Activated CD4-positive, alpha-beta memory T cell treated with anti-CD3 and anti-CD28 coated beads for 36 hours (primary cell): ENCODE results near the gene REC8. TPM values are rescaled to one million over a fixed set of nuclear protein-coding genes. Genes with fewer than 3 reads are reported as not detected.
A peak's percentile ranks its signal among the peaks of the same experiment; 100 is the strongest.

Source experiments
- CTCF ChIA-PET: fragments of 350-600 bp; sonication (Branson Sonifier 250); formaldehyde crosslinking; loops from one replicate; lab custom pipeline; 2021; ENCODE audit warnings: antibody characterized with exemption, inconsistent platforms; lab: Charles Lee
- POLR2A ChIA-PET: fragments of 350-600 bp; sonication (Branson Sonifier 250); formaldehyde crosslinking; loops from one replicate; lab custom pipeline; 2021; ENCODE audit warnings: antibody characterized with exemption; lab: Charles Lee
- DNase-seq: peaks from one replicate; pipeline ENCODE4 v3.0.0-alpha.2; 2020
- H3K27ac Mint-ChIP-seq: one replicate; pipeline ENCODE4 v1.8.0; 2021; ENCODE audit warnings: mixed read lengths
- H3K27me3 Mint-ChIP-seq: one replicate; pipeline ENCODE4 v1.8.0; 2021; ENCODE audit warnings: mixed read lengths
- H3K36me3 Mint-ChIP-seq: one replicate; pipeline ENCODE4 v1.8.0; 2021; ENCODE audit warnings: mixed read lengths
- H3K4me1 Mint-ChIP-seq: one replicate; pipeline ENCODE4 v1.8.0; 2021; ENCODE audit warnings: low read depth, mixed read lengths
- H3K4me3 Mint-ChIP-seq: one replicate; pipeline ENCODE4 v1.8.0; 2021; ENCODE audit warnings: mild to moderate bottlenecking, mixed read lengths
- H3K9me3 Mint-ChIP-seq: one replicate; pipeline ENCODE4 v1.8.0; 2021; ENCODE audit warnings: mixed read lengths
- intact Hi-C: fragments of 100-400 bp; cut with micrococcal nuclease; formaldehyde crosslinking; loops from one replicate; pipeline ENCODE4 v1.15.1; 2023
- total RNA-seq, 2 experiments: library from RNA; stranded (reverse); gene quantifications; one replicate each; pipeline ENCODE4 v1.2.3, GENCODE V29; 2021

REC8 gene
- total RNA-seq, 2 experiments from 2014 or later = 24.9 to 27.9 TPM

- intact Hi-C loops = loop anchor here (1.0 to 5.0 kb wide), 9 partner anchors 12 to 283 kb away; partner anchors contain the start of genes CARMIL3, CHMP4A, DCAF11 and DHRS1
- CTCF ChIA-PET = interaction anchor here (1.0 to 6.3 kb wide), 7 partner anchors 10 to 90 kb away, joined by 3 to 76 read pairs (median 5); partner anchors contain the start of genes DCAF11, IRF9, NRL and PSME1
- Mint-ChIP-seq H3K4me1 (peaks cover 52% of the 10 kb centered on the region), H3K36me3 (peaks cover 58% of the 10 kb centered on the region), H3K9me3 (no peaks in the 10 kb centered on the region), H3K27me3 (no peaks in the 10 kb centered on the region), H3K4me3 (peak overlapping the region; percentile 100), H3K27ac (peak overlapping the region; percentile 80)
- POLR2A ChIA-PET = interaction anchor here (1.0 to 4.1 kb wide), 8 partner anchors 11 to 163 kb away, joined by 3 to 60 read pairs (median 19); partner anchors contain the start of genes DCAF11, IPO4, IRF9 and NRL
- peak; percentile 24 for DNase-seq
Measured at GRCh38 chr14:24147761-24148428, 24.0 kb upstream of the REC8 start.

- Mint-ChIP-seq H3K4me1 (peaks cover 40% of the 10 kb centered on the region), H3K36me3 (peaks cover 49% of the 10 kb centered on the region), H3K9me3 (no peaks in the 10 kb centered on the region)
Measured at GRCh38 chr14:24149302-24149969, 22.4 kb upstream of the REC8 start.

GRCh38 chr14:24150061-24150460, 21.8 kb upstream of the REC8 start:
- H3K4me1 Mint-ChIP-seq = peaks cover 34% of the 10 kb centered on the region
- H3K36me3 Mint-ChIP-seq = peaks cover 49% of the 10 kb centered on the region
- no peak for DNase-seq
- CTCF ChIA-PET = interaction anchor here (0.6 to 3.9 kb wide), 2 partner anchors 11 to 46 kb away, joined by 3 to 31 read pairs; partner anchors contain the start of genes IRF9 and TM9SF1
- no peaks in the 10 kb centered on the region for H3K27me3 Mint-ChIP-seq
- no peak overlapping the region for H3K4me3 Mint-ChIP-seq
- POLR2A ChIA-PET = interaction anchor here (0.8 to 3.4 kb wide), 2 partner anchors 9 to 11 kb away, joined by 3 to 15 read pairs; partner anchors contain the start of genes EMC9 and IRF9
- intact Hi-C loops = no loop called here
- no peak overlapping the region for H3K27ac Mint-ChIP-seq
- H3K9me3 Mint-ChIP-seq = no peaks in the 10 kb centered on the region

More at GRCh38 chr14:24149302-24149969, 22.4 kb upstream of the REC8 start:
- Mint-ChIP-seq H3K27ac (no peak overlapping the region), H3K27me3 (no peaks in the 10 kb centered on the region), H3K4me3 (peak overlapping the region; percentile 100)
- intact Hi-C loops = loop anchor here (5.0 kb wide), 1 partner anchor 148 kb away; the partner anchor contains the start of genes DHRS1 and NOP9
- ChIA-PET CTCF (interaction anchor here (0.6 to 6.3 kb wide), 4 partner anchors 12 to 46 kb away, joined by 3 to 76 read pairs (median 18); partner anchors contain the start of genes IRF9 and TM9SF1), POLR2A (interaction anchor here (0.8 to 4.1 kb wide), 3 partner anchors 8 to 12 kb away, joined by 3 to 60 read pairs (median 15); partner anchors contain the start of genes EMC9 and IRF9)
- DNase-seq = no peak

GRCh38 chr14:24150567-24150966, 21.3 kb upstream of the REC8 start:
- Mint-ChIP-seq H3K27me3 (no peaks in the 10 kb centered on the region), H3K27ac (peak overlapping the region; percentile 39), H3K4me3 (no peak overlapping the region), H3K9me3 (no peaks in the 10 kb centered on the region), H3K36me3 (peaks cover 47% of the 10 kb centered on the region), H3K4me1 (peaks cover 29% of the 10 kb centered on the region)
- intact Hi-C loops = no loop called here
- DNase-seq = no peak
- ChIA-PET POLR2A (interaction anchor here (3.4 kb wide), 1 partner anchor 10 kb away, joined by 15 read pairs; the partner anchor contains the start of gene IRF9), CTCF (interaction anchor here (0.6 to 3.9 kb wide), 3 partner anchors 10 to 42 kb away, joined by 3 to 31 read pairs (median 3); partner anchors contain the start of gene IRF9)

GRCh38 chr14:24150993-24151392, 20.9 kb upstream of the REC8 start:
- no peak overlapping the region for H3K27ac Mint-ChIP-seq
- peaks cover 25% of the 10 kb centered on the region for H3K4me1 Mint-ChIP-seq
- H3K4me3 Mint-ChIP-seq = no peak overlapping the region
- DNase-seq = no peak
- intact Hi-C loops = no loop called here
- H3K9me3 Mint-ChIP-seq = no peaks in the 10 kb centered on the region
- ChIA-PET CTCF (interaction anchor here (0.6 to 3.9 kb wide), 3 partner anchors 10 to 42 kb away, joined by 3 to 31 read pairs (median 3); partner anchors contain the start of gene IRF9), POLR2A (interaction anchor here (1.0 to 3.4 kb wide), 2 partner anchors 10 to 14 kb away, joined by 5 to 15 read pairs; partner anchors contain the start of gene IRF9)
- peaks cover 46% of the 10 kb centered on the region for H3K36me3 Mint-ChIP-seq
- H3K27me3 Mint-ChIP-seq = no peaks in the 10 kb centered on the region

GRCh38 chr14:24151404-24152080, 20.3 kb upstream of the REC8 start:
- H3K9me3 Mint-ChIP-seq = no peaks in the 10 kb centered on the region
- CTCF ChIA-PET = interaction anchor here (1.0 to 3.9 kb wide), 3 partner anchors 10 to 43 kb away, joined by 3 to 31 read pairs (median 4); partner anchors contain the start of genes EMC9 and IRF9
- H3K27ac Mint-ChIP-seq = no peak overlapping the region
- H3K27me3 Mint-ChIP-seq = no peaks in the 10 kb centered on the region
- POLR2A ChIA-PET = interaction anchor here (1.0 to 3.4 kb wide), 2 partner anchors 9 to 15 kb away, joined by 5 to 15 read pairs; partner anchors contain the start of gene IRF9
- peaks cover 25% of the 10 kb centered on the region for H3K4me1 Mint-ChIP-seq
- H3K36me3 Mint-ChIP-seq = peaks cover 45% of the 10 kb centered on the region
- no peak for DNase-seq
- intact Hi-C loops = no loop called here
- no peak overlapping the region for H3K4me3 Mint-ChIP-seq

GRCh38 chr14:24155100-24155499, 16.8 kb upstream of the REC8 start:
- DNase-seq = no peak
- Mint-ChIP-seq H3K4me3 (no peak overlapping the region), H3K4me1 (peaks cover 7% of the 10 kb centered on the region), H3K27ac (peak overlapping the region; percentile 2), H3K27me3 (no peaks in the 10 kb centered on the region), H3K36me3 (peaks cover 49% of the 10 kb centered on the region), H3K9me3 (no peaks in the 10 kb centered on the region)
- ChIA-PET CTCF (interaction anchor here (1.2 to 1.9 kb wide), 2 partner anchors 9 to 49 kb away, joined by 3 to 7 read pairs; partner anchors contain the start of genes PSME2 and RNF31), POLR2A (interaction anchor here (1.1 to 1.5 kb wide), 2 partner anchors 18 to 32 kb away, joined by 3 to 4 read pairs; partner anchors contain the start of gene PSME1)
- intact Hi-C loops = no loop called here

- Mint-ChIP-seq H3K27me3 (no peaks in the 10 kb centered on the region), H3K9me3 (no peaks in the 10 kb centered on the region), H3K4me1 (peaks cover 9% of the 10 kb centered on the region), H3K36me3 (peaks cover 51% of the 10 kb centered on the region), H3K4me3 (no peak overlapping the region), H3K27ac (peak overlapping the region; percentile 44)
- DNase-seq = no peak
- POLR2A ChIA-PET = interaction anchor here (0.6 to 2.0 kb wide), 3 partner anchors 10 to 15 kb away, joined by 3 to 5 read pairs (median 3); partner anchors contain the start of genes EMC9, PSME2 and RNF31
- intact Hi-C loops = no loop called here
- CTCF ChIA-PET = interaction anchor here (0.7 kb wide), 1 partner anchor 99 kb away, joined by 3 read pairs; no protein-coding TSS in a partner anchor
Measured at GRCh38 chr14:24156840-24157239, 15.0 kb upstream of the REC8 start.

GRCh38 chr14:24157331-24157730, 14.5 kb upstream of the REC8 start:
- peak overlapping the region; percentile 36 for H3K27ac Mint-ChIP-seq

GRCh38 chr14:24159777-24160498, 11.9 kb upstream of the REC8 start:
- peaks cover 67% of the 10 kb centered on the region for H3K36me3 Mint-ChIP-seq
- peaks cover 32% of the 10 kb centered on the region for H3K4me1 Mint-ChIP-seq
- H3K9me3 Mint-ChIP-seq = no peaks in the 10 kb centered on the region
- ChIA-PET POLR2A (interaction anchor here (0.7 to 4.2 kb wide), 14 partner anchors 9 to 278 kb away, joined by 3 to 60 read pairs (median 14); partner anchors contain the start of genes CHMP4A, DCAF11, EMC9 and IPO4), CTCF (interaction anchor here (1.0 to 4.6 kb wide), 18 partner anchors 9 to 151 kb away, joined by 3 to 76 read pairs (median 16); partner anchors contain the start of genes DCAF11, EMC9, IPO4 and LTB4R2)
- DNase-seq = no peak
- intact Hi-C loops = no loop called here
- no peaks in the 10 kb centered on the region for H3K27me3 Mint-ChIP-seq
- peak overlapping the region; percentile 100 for H3K27ac Mint-ChIP-seq
- H3K4me3 Mint-ChIP-seq = no peak overlapping the region

More at GRCh38 chr14:24157331-24157730, 14.5 kb upstream of the REC8 start:
- no peaks in the 10 kb centered on the region for H3K9me3 Mint-ChIP-seq
- H3K27me3 Mint-ChIP-seq = no peaks in the 10 kb centered on the region
- POLR2A ChIA-PET = interaction anchor here (0.6 to 2.0 kb wide), 3 partner anchors 10 to 16 kb away, joined by 3 to 5 read pairs (median 3); partner anchors contain the start of genes EMC9, PSME2 and RNF31
- intact Hi-C loops = no loop called here
- H3K4me3 Mint-ChIP-seq = no peak overlapping the region
- H3K4me1 Mint-ChIP-seq = peaks cover 14% of the 10 kb centered on the region
- DNase-seq = no peak
- CTCF ChIA-PET = no interaction called here
- peaks cover 54% of the 10 kb centered on the region for H3K36me3 Mint-ChIP-seq
